ENCODE measurements around the gene FBXO42.
A peak's percentile ranks its signal among the peaks of the same experiment; 100 is the strongest.
"Not testable (repeated sequence)": the region's sequence is repeated elsewhere in the genome, so short reads cannot be mapped to it uniquely, and the experiment has no call there.

FBXO42 gene

DNA sequence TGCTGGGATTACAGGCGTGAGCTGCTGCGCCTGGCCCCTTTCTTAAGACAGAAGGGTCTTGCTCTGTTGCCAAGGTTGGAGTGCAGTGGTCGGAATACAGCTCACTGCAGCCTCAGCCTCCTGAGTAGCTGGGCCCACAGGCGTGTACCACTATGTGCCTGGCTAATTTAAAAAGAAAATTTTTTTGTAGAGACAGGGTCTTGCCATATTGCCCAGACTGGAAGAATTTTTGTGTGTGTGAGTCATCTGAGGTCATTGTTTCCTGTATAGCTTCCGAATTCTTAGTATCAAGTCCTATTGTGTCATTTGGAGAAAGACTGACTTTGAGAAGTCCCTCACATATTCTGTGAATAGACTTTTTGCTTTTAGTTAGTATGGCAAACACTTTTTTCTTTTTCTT lies 19.4 kb upstream of the FBXO42 start:
- peak in 1 of 2 donors; percentile 57 for DNase-seq

DNA sequence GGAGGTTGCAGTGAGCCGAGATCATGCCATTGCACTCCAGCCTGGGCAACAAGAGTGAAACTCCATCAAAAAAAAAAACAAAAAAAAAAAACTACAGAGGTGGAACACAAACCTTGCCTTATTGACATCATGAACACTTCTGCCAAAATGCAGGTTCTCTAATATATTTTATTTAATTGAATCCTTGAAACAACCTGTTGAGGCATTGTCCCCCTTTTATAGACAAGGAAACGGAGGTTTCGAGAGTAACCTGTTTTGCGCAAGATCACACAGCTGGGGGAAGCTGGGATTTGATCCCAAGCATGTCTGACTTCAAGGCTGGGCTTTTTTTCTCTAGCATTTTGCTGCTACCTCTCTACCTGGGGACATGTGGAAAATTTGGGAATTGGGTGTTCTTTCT lies 17.5 kb upstream of the FBXO42 start:
- no peak for DNase-seq

DNA sequence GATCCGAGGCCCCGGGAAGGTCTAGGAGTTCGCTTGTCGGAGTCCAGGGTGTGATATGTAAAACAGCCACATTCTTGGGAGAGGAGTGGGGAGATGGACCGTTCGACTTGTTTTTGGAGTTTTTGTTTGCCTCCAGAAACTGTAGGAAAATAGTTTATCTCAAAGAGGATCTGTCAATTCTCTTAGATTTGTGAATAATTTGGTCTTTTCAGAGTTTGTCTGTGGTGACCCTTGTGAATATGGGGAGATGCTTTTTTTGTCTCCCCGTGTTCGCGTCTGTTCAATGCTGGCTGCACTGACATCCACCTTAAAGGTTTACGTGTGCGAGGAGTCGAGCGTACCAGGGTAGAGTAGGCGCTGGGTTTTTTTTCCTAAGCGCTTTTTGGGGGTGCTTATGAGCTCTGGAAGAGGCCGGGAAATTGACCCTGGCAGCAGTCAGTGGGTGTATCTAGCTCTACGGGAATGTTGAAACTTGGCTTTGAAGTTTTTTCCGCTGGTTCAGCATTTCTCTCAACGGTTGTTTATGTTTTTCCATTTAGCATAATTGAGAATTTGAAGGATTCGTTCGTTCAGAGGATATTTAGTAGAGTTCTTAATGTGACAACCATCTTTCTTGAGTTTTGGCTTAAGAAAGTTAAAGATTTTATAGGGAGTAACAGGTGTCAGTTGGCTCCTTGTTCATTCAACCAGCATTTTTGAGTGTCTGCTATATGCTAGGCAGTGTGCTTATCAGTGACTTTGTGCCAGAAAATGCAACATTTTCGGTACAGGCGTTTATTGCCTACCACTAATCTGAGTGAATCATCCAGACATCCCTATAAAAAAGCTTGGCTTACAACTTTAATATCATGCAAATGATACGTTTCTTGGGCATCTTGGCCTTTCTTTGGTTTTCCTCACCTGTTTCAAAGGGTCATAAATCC lies 15.9 kb upstream of the FBXO42 start:
- no peak for DNase-seq

DNA sequence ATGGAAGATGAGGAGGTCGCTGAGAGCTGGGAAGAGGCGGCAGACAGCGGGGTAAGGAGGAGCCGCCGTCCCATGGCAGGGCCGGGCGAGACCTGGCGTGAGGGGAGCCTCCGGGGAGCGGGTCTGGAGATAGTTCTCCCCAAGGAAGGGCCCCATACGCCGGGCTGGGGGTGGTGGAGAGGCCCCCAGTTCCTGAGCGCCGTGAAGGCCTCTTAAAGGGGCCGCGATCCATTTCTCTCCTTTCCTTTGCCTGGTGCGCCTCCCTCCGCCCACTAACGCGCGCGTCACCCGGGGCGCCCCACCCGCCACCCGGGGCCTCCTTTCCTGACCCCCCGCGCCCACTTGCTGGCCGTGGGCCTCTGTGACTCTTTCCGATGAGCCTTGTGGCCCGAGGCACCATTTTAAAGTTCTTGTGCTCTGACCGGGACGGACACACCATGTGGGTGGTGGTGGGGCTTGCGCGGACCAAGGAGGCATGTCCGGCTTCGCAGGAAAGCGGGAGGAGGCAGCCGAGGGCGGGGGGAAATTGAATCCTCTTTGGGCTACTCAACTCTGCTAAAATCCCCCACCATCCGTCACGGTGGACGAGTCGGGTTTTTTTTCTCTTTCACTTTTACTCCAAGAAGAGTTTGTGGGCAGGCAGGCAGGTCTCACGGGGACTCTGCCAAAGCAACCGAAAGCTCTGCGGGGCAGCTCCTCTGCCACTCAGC lies 15.1 kb upstream of the FBXO42 start:
- peak; percentile 88 to 91 for DNase-seq

DNA sequence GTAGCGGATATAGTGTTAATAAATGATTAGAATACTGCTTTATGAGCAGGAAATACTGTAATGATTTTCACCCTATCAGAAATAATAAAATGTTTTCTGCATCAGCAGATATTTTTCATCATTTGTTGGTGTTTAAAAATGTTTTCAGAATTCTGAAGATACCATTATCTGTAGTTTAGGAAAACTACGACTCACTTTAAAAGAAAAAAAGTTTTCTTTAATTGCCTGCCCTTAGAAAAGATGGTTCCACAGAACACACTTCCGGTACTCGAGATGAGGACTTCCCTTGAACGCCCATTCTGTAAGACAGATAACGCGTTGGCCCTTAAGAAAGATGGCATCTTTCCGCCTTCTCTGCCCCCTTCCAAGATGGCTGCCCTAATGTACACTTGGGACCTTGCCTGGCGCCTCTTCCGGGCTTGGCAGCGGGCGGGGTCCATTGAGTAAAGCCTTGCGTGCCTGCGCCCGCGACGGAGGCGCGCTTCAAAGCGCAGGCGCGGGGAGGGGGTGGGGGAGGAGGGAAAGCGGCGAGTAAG lies 14.5 kb upstream of the FBXO42 start, which contains the start of gene SZRD1:
Gene SZRD1 (plus strand): TSS at position 521 of the 536 bp plus-strand sequence. CDS start 16 bp downstream, outside the sequence.
- DNase-seq = peak; percentile 99

DNA sequence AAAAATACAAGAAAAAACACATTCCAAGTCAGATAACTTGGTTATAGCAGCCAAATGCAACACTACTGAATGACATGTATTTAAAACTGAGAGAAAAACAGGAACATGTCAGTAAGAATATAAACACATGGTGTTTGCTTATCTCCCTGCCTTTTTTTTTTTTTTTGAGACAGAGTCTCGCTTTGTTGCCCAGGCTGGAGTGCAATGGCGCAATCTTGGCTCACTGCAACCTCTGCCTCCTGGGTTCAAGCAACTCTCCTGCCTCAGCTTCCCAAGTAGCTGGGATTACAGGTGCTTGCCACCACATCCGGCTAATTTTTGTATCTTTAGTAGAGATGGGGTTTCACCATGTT lies 12.8 kb upstream of the FBXO42 start:
- not testable (repeated sequence) for DNase-seq

DNA sequence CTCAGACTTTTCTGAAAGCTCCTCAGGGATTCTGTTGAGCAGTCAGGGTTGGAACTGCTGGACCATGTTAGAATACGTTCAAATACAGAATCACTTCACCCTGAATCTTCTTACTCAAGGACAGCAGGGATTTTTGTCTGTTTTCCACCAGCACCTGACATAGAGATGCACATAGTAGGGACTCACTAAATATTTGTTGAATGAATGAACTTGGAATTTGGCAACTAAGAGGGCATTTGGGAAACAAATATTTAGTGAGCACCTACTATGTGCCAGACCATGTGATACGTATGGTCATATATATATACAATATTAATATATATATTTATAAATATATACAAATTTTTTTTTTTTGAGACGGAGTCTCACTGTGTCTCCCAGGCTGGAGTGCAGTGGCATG lies 4.6 kb upstream of the FBXO42 start:
- no peak for DNase-seq

DNA sequence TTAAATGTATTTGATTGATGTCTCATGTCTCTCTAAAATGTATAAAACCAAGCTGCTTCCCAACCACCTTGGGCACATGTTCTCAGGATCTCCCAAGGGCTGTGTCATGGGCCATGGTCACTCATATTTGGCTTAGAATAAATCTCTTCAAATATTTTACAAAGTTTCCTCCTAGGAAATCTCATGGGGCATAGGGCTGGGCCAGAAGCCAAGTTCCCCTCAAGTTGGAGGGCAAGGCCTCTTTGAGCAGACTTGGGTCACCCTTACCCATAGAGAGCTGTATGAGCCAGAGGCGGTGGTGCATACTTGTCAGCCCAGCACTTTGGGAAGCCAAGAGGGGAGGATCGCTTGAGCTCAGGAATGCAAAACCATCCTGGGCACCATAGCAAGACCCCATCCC lies 2.3 kb upstream of the FBXO42 start:
- no peak for DNase-seq

DNA sequence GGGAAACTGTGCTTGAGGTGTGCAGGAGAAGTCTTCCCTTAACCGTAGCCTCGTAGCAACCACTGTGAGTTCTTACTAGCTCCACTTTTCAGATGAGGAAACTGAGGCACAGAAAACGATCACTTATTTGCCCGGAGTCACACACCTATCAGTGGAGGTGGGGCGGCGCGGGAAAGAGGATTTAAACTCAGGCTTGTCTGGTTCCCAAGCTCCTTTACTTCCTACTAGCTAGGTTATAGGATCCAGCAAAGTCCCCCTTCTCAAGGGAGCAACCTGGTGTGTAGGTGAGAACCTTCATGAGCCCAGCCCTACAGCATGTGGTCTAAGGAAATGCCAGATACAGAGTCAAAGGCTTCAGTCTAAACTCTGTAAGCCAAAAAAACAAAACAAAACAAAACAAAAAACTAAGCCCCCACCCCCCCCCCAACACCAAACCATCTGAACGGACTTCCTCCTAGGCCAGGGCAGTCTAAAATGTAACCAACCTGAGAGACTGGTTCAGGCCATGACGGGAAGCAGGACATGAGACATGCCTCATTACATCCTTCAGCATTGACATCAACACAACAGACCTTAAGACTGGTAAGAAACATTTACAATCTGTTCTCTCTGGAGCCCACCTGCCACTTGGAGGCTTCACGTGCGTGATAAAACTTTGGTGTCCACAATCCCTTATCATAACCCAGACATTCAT lies 709 bp upstream of the FBXO42 start:
- peak in 1 of 2 donors; percentile 36 for DNase-seq

DNA sequence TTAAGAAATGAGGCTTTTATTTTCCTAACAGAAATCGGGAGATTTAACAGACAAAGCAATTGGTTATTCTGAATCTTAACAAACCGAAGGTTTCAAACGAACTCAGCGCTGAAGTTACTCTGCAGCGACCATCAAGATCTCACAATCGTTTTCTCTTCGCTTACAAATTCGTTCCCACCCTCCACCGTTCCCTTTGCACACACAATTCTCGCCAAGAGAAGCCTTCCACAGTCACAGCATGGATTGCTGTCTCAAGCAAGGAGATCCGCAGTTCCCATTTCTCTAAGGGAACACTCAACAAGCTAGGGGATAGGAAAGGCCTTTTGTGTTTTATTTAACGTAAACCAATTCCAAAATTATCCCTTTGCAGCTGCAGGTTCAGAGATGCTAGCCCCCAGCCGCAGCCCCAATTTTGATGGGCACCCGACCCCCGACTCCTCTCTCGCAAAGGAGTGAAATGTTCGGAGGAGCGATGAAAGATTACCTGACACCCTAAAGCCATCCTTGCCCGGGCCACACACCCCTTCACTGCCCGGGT lies 755 bp downstream of the FBXO42 start:
- DNase-seq = no peak

DNA sequence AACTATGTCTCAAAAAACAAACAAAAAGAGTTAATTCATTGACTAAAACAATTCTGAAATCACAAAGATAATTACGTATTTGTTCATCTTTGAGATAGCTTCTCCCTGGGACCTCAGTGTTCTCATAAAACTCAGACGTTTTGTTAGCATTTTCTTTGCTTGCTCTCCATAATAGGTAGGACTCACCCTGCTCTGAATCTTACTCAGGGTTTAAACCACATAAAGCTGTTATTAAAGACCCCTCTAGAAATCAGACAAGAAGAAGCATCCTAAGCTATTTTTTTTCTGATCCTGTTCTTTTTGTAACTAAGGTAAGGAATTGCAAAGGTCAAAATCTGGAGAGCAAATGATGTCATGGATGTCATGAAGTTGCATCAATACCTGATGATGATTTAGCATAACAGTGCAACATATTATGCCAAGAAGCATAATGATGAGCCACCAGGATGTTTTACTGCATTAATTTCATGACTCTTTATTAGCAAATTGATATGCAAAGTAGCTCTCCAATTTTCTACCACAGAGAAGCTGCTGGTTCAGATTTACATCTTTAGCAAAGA lies 2.4 kb downstream of the FBXO42 start:
- DNase-seq = no peak

DNA sequence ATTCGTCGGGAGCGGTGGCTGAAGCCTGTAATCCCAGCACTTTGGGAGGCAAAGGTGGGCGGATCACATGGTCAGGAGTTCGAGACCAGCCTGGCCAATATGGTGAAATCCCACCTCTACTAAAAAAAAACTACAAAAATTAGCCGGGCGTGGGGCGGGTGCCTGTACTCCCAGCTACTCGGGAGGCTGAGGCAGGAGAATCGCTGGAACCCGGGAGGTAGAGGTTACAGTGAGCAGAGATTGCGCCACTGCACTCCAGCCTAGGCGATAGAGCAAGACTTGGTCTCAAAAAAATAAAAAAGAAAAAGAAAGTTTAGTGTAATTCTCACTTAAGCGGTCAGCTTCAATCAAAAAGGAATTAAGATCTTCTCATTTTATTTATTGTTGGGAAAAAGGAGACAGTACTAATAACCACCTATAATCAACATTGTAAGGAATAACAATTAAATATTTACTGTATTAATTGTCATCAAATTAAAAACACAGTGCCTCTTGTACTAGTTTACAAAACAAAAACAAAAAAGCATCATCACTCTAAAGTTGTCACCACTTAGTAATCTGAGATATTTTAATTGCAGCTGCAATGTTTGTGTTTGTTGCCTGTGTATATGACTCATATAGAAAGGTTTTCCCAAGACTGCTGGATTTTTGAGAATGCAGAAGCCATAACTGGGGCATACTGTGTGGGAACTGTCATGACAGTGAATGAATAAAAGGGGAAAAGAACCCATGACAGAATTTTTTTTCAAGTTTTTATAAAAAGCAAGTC lies 3.7 kb downstream of the FBXO42 start:
- no peak for DNase-seq

DNA sequence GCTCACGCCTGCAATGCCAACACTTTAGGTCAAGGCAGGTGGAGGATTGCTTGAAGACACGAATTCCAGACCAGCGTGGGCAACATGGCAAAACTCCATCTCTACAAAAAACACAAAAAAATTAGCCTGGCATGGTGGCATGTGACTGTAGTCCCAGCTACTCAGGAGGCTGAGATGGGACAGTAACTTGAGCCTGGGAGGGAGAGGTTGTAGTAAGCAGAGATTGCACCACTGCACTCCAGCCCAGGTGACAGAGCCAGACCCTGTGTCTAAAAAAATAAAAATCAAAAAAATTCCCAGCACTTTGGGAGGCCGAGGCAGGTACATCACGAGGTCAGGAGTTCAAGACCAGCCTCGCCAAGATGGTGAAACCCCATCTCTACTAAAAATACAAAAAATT lies 9.0 kb downstream of the FBXO42 start:
- not testable (repeated sequence) for DNase-seq

DNA sequence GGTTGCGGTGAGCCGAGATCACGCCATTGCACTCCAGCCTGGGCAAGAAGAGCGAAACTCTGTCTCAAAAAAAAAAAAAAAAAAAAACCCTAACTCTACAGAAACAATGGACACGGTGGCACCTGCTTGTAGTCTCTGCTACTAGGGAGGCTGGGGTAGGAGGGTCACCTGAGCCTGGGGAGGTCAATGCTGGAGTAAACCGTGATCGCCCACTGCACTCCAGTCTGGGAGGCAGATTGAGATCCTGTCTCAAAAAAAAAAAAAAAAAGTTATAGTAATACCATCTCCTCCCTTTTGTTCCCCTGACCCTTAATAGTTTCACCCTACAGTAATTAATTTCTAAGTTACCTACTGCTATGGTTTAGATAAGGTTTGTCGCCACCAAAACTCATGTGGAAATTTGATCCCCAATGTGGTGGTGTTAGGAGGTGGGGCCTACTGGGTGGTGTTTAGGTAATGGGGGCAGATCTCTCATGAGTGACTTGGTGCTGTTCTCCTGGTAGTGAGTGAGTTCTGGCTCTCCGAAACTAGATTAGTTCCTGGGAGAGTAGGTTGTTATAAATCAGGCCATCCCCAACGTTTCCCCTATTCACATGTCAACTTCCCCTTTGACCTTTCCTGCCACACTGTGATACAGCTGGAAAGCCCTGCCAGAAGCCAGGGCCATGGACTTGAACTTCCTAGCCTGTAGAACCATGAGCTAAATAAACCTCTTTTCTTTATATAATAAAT lies 9.8 kb downstream of the FBXO42 start:
- no peak for DNase-seq

DNA sequence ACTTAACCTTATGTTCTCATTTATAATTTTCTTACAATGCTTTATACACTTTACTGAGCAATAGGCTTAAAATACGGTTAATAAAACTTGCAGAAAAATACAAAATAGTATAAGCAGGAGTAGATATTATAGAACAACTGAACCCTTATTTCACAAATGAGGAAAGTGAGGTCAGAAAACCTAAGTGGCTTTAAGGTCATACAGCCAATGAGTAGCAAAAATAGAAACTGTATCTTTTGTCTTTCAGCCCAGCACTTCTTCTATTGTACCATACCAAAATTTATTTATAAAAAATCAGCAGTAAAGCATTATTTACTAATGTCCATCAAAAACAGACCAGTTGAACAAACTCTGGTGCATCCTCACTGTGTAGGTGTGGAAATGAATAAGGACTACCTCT lies 11.6 kb downstream of the FBXO42 start:
- no peak for DNase-seq

DNA sequence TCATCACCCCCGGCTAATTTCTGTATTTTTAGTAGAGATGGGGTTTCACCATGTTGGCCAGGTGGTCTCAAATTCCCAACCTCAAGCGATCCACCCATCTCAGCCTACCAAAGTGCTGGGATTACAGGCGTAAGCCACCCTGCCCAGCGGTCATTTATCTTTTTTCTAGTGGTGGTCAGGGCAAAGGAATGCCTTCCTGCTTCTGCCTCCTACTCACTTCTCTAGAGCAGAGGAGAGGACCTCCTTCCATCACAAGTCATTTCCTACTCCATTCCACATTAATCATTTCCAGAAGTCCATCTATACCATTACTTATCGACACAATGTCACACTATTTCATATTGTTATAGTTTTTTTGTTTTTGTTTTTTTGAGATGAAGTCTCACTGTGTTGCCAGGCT lies 13.3 kb downstream of the FBXO42 start:
- no peak for DNase-seq

DNA sequence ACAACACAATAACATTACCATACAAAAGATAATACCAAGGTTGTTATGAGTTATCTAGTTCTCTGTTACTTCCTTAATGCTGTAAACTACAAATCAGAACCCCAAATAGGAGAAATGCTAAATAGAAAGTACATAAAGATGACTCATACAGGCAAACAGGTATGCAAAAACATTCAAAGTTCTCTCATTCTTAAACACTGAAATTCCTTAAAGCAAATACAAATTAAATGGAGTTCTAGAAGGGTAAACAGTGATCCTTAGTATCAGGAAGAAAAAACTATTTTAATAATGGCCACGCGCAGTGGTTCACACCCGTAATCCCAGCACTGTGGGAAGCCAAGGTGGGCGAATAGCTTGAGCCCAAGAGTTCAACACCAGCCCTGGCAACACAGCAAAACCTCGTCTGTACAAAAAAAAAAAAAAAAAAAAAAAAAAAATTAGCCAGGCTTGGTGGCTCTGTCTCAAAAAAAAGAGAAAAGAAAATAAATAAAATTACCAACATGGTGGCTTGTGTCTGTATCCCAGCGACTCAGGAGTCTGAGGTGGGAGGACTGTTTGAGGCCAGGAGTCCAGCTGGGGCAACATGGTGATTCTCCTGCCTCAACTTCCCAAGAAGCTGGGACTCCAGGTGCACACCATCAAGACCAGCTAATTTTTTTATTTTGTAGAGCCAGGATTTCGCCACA lies 17.5 kb downstream of the FBXO42 start:
- DNase-seq = no peak

DNA sequence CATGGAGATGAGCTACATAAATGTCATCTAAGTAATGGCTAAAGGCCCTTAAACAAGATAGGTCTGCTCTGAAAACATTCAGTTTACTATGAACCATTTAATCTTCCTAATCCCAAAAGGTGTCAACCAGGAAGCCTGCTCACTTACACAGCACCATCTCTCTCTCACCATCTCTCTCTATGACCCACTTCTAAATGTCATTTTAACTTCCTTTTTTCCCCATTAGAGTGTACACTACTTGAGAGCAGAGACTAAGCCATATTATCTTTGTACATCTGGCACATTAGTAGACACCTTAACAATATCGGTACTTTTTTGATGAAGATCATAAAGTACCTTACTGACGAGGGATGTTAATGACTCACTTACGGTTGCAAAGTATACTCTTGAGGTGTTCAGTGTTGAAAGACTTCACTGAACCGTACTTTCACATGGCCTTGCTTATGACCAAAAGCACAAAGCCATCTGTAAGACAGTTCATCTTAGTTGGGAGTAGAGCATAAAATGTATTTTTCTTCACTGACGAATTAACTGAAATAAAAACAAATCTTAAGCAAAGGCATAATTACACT lies 25.4 kb downstream of the FBXO42 start:
- no peak for DNase-seq

DNA sequence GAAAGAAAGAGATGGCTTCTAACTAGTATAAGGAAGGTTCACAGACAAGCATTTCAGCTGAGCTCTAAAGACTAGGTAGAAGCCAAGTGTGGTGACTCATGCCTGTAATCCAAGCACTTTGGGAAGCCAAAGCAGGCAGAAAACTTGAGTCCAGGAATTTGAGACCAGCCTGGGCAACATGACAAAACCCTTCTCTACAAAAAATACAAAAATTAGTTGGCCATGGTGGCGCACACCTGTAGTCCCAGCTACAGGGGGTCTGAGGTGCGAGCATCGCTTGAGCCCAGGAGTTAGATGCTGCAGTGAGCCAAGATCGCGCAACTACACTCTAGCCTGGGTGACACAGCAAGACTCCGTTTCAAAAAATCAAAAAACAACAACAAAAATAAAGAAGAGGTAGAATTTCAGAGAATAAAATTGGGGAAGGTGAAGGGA lies 27.8 kb downstream of the FBXO42 start:
- DNase-seq = no peak
